T-helper 1 cell treated with Interleukin-12 subunit alpha and Interleukin-12 subunit beta and Interleukin-4 antibody, amounts not matched to agents 30 μg/mL and 1 μg/mL, for 36 hours (primary cell): ENCODE measurements around the gene PDZK1.
"Not testable (repeated sequence)": the region's sequence is repeated elsewhere in the genome, so short reads cannot be mapped to it uniquely, and the experiment has no call there.

ENCODE experiments used
- H3K27ac Mint-ChIP-seq: one replicate; pipeline ENCODE4 v1.8.0; 2021; ENCODE audit warnings: mild to moderate bottlenecking, mixed read lengths
- H3K27me3 Mint-ChIP-seq: one replicate; pipeline ENCODE4 v1.8.0; 2021; ENCODE audit warnings: low read depth, mixed read lengths
- H3K36me3 Mint-ChIP-seq: one replicate; pipeline ENCODE4 v1.8.0; 2021; ENCODE audit warnings: low read depth, mixed read lengths
- H3K4me1 Mint-ChIP-seq: one replicate; pipeline ENCODE4 v1.8.0; 2021; ENCODE audit warnings: low read depth, mixed read lengths
- H3K4me3 Mint-ChIP-seq: one replicate; pipeline ENCODE4 v1.8.0; 2021; ENCODE audit warnings: mild to moderate bottlenecking, moderate library complexity, mixed read lengths
- H3K9me3 Mint-ChIP-seq: one replicate; pipeline ENCODE4 v1.8.0; 2021; ENCODE audit warnings: mixed read lengths

Gene PDZK1

DNA sequence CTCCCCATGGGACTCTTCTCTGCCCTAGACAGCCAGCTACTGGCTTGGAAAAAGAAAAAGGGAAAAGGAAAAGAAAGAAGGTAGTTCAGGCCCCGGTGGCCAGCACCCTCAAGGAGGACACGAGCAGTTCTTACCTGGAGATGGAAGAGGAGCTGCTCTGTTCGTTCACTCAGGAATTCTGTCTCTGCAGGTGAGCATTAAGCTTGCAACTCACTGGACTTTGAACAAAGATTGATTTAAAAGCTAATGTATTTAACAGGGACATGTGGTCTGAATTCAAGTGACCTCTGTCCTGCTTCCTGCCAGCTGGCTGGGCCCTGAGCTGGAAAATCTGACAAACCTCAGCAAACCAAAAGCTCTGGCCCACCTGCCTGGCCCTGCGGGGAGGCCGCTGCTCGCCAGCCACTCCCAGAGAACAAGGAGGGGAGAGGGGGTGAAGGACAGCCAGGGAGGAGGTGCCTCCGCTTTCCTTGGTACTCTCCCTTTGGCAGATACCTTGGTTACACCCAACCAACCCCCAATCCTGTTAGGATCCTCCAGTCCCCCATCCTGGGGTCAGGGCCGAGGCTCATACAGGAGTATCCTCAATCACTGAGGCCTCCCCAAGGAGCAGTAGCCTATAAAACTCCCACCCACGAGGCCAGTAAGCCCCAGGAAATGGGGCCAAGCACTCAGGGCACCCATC lies at the start of gene PDZK1:
TSS of gene PDZK1 (minus strand) at position 186 of the 685 bp plus-strand sequence. CDS start 19,347 bp downstream, outside the sequence.
- no peak within 1 kb of the TSS for H3K4me3 Mint-ChIP-seq

DNA sequence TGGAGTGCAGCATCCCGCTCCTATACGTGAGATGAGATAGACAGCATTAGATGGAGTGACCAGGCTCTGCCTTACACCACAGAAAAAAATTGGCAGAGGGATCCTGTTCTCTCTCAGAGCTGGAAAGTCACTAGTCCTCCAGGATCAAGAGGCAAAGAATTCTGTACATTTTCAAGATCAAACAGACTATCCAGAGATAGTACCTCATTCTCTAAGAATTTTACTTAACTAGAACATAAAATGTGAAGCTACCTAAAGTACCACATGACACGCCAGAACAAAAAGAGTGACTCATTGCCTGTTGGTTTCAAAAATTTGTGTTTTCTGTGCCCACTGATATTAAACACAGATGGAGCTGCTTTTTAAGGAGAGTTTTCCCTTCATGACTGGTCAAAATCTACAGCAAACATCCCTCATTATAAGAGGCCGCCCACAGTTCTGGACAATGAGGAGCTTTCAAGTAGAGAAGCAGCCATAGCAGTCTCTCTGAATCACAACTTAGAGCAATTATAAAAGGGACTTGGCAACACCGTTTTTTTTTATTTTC lies 44.4 kb upstream of the PDZK1 start:
- Mint-ChIP-seq H3K4me1 (peaks cover 3% of the 10 kb centered on the region), H3K27ac (no peak overlapping the region), H3K36me3 (peaks cover 24% of the 10 kb centered on the region)

More for the DNA sequence above, at the start of gene PDZK1:
- H3K36me3 Mint-ChIP-seq = no peaks in the 10 kb centered on the region
- no peak within 1 kb of the TSS for H3K27ac Mint-ChIP-seq
- H3K9me3 Mint-ChIP-seq = no peaks in the 10 kb centered on the region
- H3K27me3 Mint-ChIP-seq = peaks cover 27% of the 10 kb centered on the region
- H3K4me1 Mint-ChIP-seq = no peaks in the 10 kb centered on the region

DNA sequence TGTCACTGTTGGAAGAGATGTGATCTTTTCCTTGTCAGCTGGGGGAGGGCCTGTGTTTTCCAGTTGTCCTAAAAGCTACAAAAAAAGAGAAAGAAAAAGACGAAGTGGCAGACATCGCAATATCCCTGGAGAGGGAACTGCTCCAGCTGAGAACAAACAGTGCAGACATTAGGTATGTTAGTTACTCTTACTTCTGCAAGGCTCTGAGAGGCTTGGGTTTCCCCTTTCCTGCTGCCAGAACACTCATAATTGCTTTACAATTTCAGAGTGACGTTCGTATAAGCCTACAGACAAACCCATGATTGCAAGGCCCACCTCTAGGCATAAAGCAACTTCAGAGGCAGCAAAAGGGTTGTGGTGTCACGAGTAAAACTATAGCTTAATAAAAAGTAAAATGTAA lies 43.3 kb upstream of the PDZK1 start:
- Mint-ChIP-seq H3K4me1 (peaks cover 3% of the 10 kb centered on the region), H3K36me3 (peaks cover 27% of the 10 kb centered on the region)

More for the DNA sequence above, 44.4 kb upstream of the PDZK1 start:
- Mint-ChIP-seq H3K9me3 (no peaks in the 10 kb centered on the region), H3K4me3 (no peak overlapping the region), H3K27me3 (no peaks in the 10 kb centered on the region)

DNA sequence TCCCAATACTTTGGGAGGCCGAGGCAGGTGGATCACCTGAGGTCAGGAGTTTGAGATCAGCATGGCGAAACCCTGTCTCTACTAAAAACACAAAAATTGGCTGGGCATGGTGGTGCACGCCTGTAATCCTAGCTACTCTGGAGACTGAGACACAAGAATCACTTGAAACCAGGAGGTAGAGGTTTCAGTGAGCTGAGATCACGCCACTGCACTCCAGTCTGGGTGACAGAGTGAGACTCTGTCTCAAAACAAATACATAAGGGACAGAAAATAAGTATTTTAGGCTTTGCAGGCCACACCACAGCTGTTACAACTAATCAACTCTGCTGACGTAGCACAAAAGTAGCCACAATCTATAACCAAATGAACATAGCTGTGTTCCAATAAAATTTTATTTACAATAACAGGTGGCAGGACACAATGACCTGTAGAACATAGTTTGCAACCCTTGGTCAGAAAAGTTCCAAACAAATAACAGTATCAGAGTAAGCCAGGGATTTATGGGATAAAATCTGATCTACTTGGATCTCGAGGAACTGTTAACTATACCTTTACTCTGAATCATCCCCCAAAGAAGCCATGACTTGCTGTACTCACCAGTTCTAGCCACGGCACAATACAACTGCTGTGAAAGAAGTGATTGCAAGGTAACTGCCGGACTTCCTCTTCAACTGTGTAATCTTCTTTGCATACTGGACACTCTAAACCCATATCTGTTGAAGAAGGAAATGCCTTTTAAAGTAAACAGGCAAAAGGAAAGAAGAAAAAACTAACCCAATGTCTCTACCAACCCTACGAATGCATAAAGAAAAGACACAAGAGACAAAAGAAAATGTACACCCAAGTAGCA lies 40.5 kb upstream of the PDZK1 start:
- H3K9me3 Mint-ChIP-seq = no peaks in the 10 kb centered on the region
- H3K27me3 Mint-ChIP-seq = no peaks in the 10 kb centered on the region
- H3K4me3 Mint-ChIP-seq = no peak overlapping the region
- H3K36me3 Mint-ChIP-seq = peaks cover 42% of the 10 kb centered on the region
- H3K4me1 Mint-ChIP-seq = peaks cover 3% of the 10 kb centered on the region
- no peak overlapping the region for H3K27ac Mint-ChIP-seq

More for the DNA sequence above, 43.3 kb upstream of the PDZK1 start:
- H3K27ac Mint-ChIP-seq = no peak overlapping the region
- no peaks in the 10 kb centered on the region for H3K9me3 Mint-ChIP-seq
- no peaks in the 10 kb centered on the region for H3K27me3 Mint-ChIP-seq
- H3K4me3 Mint-ChIP-seq = no peak overlapping the region

DNA sequence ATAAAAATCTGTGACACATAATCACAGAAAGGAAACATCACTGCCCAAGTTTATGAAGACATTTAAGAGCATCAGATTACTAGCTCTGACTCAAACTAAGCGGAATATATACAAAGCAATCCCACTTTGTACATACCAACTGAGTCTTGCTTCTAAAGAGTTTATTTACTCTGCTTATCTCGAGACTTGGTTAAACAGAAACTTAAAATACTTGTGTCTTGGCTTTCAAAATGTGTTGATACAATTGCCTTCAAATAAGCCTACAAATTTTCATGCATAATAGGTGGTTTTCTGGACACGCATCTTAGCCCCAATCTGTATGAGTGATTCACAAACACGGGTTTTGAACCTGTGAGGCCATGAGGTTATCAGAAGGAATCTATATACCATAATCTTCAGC lies 33.1 kb upstream of the PDZK1 start:
- H3K36me3 Mint-ChIP-seq = peaks cover 26% of the 10 kb centered on the region
- no peaks in the 10 kb centered on the region for H3K4me1 Mint-ChIP-seq
- H3K27me3 Mint-ChIP-seq = no peaks in the 10 kb centered on the region
- no peaks in the 10 kb centered on the region for H3K9me3 Mint-ChIP-seq
- H3K27ac Mint-ChIP-seq = no peak overlapping the region
- H3K4me3 Mint-ChIP-seq = no peak overlapping the region

DNA sequence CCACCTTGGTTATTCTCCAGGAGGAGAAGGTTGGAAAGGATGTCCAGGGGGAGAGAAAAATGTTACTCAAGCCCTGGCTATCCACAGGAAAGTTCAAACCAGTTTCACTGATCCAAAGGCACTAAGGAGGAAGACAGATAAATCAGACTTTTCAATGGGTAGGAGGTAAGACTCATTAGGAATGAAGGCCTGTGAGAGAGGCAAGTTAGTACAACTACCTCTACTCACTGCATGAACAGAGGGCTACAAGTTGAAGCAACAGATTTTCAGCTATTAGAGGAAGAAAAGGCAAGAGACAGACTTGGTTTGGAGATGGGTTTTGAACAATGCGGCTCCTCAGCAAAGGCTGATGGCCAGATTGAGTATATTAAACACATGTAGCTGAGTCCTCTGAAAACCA lies 29.0 kb upstream of the PDZK1 start:
- no peaks in the 10 kb centered on the region for H3K9me3 Mint-ChIP-seq
- H3K27ac Mint-ChIP-seq = no peak overlapping the region
- no peaks in the 10 kb centered on the region for H3K4me1 Mint-ChIP-seq
- peaks cover 4% of the 10 kb centered on the region for H3K36me3 Mint-ChIP-seq
- no peaks in the 10 kb centered on the region for H3K27me3 Mint-ChIP-seq
- no peak overlapping the region for H3K4me3 Mint-ChIP-seq

DNA sequence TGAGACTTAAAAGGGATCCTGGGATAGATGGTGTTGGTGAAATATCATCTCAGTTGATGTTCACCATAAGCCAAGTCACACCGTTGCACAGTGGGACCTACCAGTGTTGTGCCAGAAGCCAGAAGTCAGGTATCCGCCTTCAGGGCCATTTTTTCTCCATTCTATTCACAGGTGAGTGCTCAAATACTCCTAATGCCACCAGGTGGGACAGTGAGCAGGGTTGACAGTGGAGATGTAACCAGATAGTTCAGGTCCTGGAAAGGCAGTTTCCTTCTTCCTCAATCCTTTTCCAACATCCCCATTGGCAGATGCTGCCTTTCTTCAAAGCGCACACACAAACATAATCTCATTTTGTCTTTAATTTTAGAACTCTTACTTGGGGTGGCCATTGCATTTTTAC lies 23.7 kb upstream of the PDZK1 start:
- H3K9me3 Mint-ChIP-seq = no peaks in the 10 kb centered on the region
- no peak overlapping the region for H3K27ac Mint-ChIP-seq
- no peak overlapping the region for H3K4me3 Mint-ChIP-seq
- peaks cover 4% of the 10 kb centered on the region for H3K36me3 Mint-ChIP-seq
- H3K4me1 Mint-ChIP-seq = no peaks in the 10 kb centered on the region
- no peaks in the 10 kb centered on the region for H3K27me3 Mint-ChIP-seq

DNA sequence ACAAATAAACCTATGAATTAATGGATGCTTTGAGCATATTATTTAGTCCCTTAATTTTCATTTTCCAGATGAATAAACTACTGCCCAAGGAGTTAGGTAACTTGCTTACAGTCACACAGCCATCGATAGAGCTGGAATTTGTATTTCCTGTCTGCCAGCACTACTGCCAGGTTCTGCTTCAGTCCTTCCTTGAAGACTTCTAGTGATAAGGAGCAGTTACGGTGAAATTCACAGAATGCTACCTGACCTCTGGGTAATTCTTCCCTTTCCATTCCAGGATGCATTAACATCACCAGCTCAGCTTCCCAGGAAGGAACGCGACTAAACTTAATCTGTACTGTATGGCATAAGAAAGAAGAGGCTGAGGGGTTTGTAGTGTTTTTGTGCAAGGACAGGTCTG lies 23.3 kb upstream of the PDZK1 start:
- Mint-ChIP-seq H3K27me3 (no peaks in the 10 kb centered on the region), H3K36me3 (peaks cover 2% of the 10 kb centered on the region), H3K4me3 (no peak overlapping the region), H3K4me1 (no peaks in the 10 kb centered on the region), H3K9me3 (no peaks in the 10 kb centered on the region), H3K27ac (no peak overlapping the region)

DNA sequence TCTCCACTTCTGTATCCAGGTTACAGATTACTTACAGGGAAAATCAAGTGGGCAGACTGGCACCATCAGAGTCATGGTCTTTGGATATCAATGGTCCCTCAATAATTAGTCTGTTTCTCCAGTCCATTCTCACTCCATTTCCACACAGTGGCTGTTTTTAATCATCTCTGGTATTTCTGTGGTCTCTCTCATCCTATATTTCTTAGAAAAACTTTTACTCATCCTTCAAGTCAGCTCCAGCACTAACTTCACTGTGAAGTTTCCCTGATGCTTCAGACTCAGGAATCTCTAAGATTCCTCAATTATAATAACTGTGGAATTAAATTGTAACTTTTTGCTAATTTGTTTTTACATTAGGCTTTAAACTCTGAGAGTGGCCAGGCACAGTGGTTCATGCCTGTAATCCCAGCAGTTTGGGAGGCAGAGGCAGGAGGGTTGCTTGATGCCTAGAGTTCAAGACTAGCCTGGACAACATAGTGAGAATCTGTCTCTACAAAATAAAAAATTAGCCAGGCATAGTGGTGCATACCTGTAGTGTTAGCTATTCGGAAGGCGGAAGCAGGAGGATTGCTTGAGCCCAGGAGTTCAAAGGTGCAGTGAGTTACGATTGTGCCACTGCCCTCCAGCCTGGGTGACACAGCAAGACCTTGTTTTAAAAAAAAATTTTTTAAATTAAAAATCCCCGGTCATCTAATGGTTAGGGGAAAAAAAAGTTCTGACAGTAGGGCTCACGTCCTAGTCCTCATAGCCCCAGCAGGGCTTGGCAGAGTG lies 22.7 kb upstream of the PDZK1 start:
- H3K4me1 Mint-ChIP-seq = no peaks in the 10 kb centered on the region
- H3K27ac Mint-ChIP-seq = no peak overlapping the region
- H3K4me3 Mint-ChIP-seq = no peak overlapping the region
- no peaks in the 10 kb centered on the region for H3K9me3 Mint-ChIP-seq
- H3K27me3 Mint-ChIP-seq = no peaks in the 10 kb centered on the region
- H3K36me3 Mint-ChIP-seq = peaks cover 2% of the 10 kb centered on the region

DNA sequence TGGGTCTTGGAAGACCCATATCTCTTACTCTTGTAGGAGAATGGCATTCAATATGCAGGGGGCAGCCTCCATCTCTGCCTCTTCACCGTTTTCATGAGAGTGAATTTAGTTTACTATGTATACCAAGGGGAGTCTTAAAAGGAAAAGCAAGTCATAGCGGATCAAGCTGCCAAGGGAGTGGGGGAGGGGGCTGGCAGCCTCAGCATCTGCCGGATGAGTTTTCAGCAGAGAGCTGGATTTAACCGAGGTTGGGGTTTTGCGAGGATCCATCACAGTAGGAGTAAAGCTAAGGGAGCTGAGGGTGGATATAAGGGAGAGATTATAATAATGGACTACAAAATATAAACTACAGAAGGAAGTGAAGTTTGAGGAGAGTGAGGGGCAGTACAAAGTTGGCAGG lies 22.0 kb upstream of the PDZK1 start:
- Mint-ChIP-seq H3K27me3 (no peaks in the 10 kb centered on the region), H3K9me3 (no peaks in the 10 kb centered on the region), H3K36me3 (peaks cover 2% of the 10 kb centered on the region), H3K4me3 (no peak overlapping the region), H3K27ac (no peak overlapping the region), H3K4me1 (no peaks in the 10 kb centered on the region)

DNA sequence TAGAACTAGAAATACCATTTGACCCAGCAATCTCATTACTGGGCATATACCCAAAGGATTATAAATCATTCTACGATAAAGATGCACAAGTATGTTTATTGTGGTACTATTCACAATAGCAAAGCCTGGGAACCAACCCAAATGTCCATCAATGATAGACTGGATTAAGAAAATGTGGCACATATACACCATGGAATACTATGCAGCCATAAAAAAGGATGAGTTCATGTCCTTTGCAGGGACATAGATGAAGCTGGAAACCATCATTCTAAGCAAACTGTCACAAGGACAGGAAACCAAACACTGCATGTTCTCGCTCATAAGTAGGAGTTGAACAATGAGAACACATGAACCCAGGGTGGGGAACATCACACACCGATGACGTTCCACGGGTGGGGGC lies 19.0 kb upstream of the PDZK1 start:
- not testable (repeated sequence) for H3K4me1 Mint-ChIP-seq, H3K27ac Mint-ChIP-seq, H3K4me3 Mint-ChIP-seq, H3K36me3 Mint-ChIP-seq, H3K9me3 Mint-ChIP-seq
- peaks cover 11% of the 10 kb centered on the region for H3K27me3 Mint-ChIP-seq

DNA sequence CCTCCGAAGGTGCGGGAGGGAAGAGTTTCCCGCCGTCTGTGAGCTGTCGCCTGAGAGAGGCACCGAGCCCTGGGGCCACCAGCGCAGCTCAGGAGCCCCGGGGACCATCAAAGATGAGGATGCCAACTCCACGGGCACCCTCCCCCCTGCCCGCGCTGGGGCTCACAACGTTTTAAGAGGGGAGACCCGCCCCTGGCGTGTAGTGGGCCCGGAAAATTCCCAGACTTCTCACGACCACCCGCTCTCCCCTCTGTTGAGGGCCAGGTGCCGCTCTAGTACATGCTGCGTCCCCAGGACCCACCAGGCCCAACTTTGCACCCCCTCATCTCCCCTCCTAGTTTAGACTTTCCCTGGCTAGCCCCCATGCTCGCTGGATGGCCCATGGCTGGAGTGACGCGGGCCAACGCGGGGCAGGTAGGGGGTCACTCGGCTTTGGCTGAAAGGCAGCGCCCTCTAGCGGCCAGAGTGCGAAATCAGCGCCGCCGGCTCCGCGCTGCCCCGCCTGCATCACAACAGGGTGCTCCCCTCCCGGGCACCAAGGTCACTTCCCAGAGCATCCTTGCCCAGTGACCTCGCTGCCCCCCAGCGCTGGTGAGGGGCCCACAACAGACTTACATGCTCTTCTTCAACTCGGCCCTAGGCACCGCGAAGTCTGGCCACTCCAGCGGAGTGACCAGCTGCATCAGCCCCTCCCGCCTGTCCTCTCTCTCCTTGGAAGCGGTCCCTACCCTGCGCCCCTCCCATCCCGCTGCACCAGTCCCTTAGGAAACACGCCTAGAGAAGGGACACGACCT lies 13.9 kb upstream of the PDZK1 start:
- H3K36me3 Mint-ChIP-seq = no peaks in the 10 kb centered on the region
- peaks cover 22% of the 10 kb centered on the region for H3K27me3 Mint-ChIP-seq
- no peaks in the 10 kb centered on the region for H3K9me3 Mint-ChIP-seq
- peak overlapping the region; percentile 64 for H3K4me3 Mint-ChIP-seq
- no peak overlapping the region for H3K27ac Mint-ChIP-seq
- H3K4me1 Mint-ChIP-seq = peaks cover 10% of the 10 kb centered on the region

DNA sequence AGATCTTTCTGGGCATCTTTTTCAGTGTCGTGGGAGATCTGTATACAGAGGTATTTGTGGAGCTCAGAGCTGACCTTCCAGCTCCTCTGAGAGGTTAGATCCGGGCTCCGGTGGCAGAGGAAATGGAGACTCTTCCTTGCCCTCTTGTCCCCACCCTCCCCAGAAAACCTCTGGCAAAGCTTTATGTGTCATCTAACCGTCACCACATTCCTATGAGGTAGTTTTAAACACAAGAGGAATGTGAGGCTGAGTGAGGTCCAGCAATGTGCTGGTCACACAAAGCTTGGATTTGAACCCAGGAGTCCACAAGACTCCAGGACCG lies 13.3 kb upstream of the PDZK1 start:
- peaks cover 22% of the 10 kb centered on the region for H3K27me3 Mint-ChIP-seq
- H3K4me1 Mint-ChIP-seq = peaks cover 10% of the 10 kb centered on the region
- no peaks in the 10 kb centered on the region for H3K9me3 Mint-ChIP-seq
- H3K4me3 Mint-ChIP-seq = no peak overlapping the region
- no peaks in the 10 kb centered on the region for H3K36me3 Mint-ChIP-seq
- no peak overlapping the region for H3K27ac Mint-ChIP-seq
